HG03045 (cell line): ENCODE measurements around the gene RFLNA.

Source experiments
- ATAC-seq: cut with Tn5 transposase; IDR thresholded peaks from one replicate; pipeline ENCODE4 v1.9.1; 2021; ENCODE audit warnings: mild to moderate bottlenecking, moderate library complexity; ENCODE audit not compliant: unreplicated experiment

RFLNA gene

GRCh38 chr12:124354400-124354799 is 59.5 kb downstream of the RFLNA start:
- no peak for ATAC-seq

DNA sequence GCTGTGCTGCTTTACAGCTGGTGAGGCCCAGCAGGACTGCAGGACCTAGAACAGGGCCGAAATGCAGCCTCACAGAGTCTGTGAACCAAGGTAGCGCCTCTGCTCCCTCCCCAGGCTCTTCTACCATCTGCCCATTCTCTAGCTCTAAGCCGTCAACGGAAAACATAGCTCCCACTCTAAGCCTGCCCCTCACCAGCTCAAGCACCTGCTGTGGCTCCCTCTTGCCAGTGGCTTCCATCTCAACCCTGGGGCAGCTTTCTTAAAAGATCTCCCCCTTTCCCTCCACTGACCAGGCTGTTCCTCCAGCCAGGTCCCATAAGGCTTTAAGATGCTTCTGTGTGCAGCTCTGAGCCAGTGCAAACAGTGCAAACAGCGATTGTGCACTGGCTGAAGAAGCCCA is 61.3 kb downstream of the RFLNA start:
- no peak for ATAC-seq

GRCh38 chr12:124357616-124358015 is 62.7 kb downstream of the RFLNA start:
- no peak for ATAC-seq

- ATAC-seq: no peak
Measured at GRCh38 chr12:124358572-124358971, 63.7 kb downstream of the RFLNA start.

- no peak for ATAC-seq
Measured at GRCh38 chr12:124359671-124360581, 65.0 kb downstream of the RFLNA start.

GRCh38 chr12:124361074-124361970 is 66.4 kb downstream of the RFLNA start:
- no peak for ATAC-seq

- no peak for ATAC-seq
Measured at GRCh38 chr12:124361996-124362395, 67.1 kb downstream of the RFLNA start.

- no peak for ATAC-seq
Measured at GRCh38 chr12:124363353-124363965, 68.6 kb downstream of the RFLNA start.

DNA sequence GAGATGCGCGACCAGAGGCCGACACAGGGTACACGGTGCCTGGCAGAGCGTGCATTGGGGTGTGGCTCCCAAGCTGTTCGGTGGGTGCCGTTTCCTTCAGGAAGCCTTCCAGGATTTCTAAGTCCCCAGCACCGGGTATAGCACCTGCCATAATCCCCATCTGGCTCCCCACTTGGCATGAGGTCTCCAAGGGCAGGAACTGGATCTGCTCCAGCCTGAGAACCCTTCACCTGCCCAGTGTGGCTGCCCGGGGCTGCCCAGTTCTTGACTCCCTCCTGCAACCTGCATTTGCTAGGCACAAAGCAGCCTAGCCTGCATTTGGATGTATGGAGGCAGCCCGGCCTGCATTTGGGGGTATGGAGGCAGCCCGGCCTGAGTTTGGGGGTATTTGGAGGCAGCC is 69.7 kb downstream of the RFLNA start:
- ATAC-seq: no peak
